GM19467 (cell line): Measurements from ENCODE around the gene JAM3.
"Not testable (repeated sequence)": the region's sequence is repeated elsewhere in the genome, so short reads cannot be mapped to it uniquely, and the experiment has no call there.

Source experiments
- ATAC-seq: cut with Tn5 transposase; IDR thresholded peaks from one replicate; pipeline ENCODE4 v1.9.1; 2021; ENCODE audit warnings: mild to moderate bottlenecking, moderate library complexity; ENCODE audit not compliant: unreplicated experiment

The JAM3 gene

GRCh38 chr11:134173296-134173695 is 104.4 kb downstream of the JAM3 start:
- no peak for ATAC-seq

- ATAC-seq = no peak
Observed at GRCh38 chr11:134176284-134176683, 107.4 kb downstream of the JAM3 start.

DNA sequence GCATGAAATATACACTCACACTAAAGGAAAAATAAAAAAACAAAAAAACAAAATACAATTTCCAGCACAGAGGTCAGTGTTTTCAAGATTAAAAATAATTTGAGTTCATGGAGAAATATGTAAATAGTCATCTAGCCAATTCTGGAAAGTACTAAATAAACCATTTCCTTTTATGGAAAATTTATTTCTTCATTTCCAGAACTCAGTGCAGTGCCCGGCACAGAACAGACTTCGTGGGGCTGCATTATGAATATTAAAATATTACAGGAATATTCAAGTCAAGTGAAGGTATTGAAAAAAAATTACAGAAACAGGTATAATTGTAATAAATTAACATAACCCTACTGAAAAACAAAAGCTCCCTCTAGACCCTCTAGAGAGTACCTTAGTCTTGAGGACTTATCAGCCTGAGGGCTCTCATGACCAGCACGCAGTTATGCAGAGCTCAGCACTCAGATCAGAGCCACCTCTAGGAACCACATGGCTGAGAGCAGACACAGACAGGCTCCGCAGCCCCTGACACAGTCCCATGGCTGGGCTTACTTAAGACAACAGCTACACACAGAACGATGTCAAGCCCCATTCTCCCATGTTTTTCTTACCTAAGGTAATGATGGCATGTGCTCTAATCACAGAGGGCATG is 109.3 kb downstream of the JAM3 start:
- ATAC-seq = no peak

- no peak for ATAC-seq
Observed at GRCh38 chr11:134181707-134182106, 112.8 kb downstream of the JAM3 start.

- not testable (repeated sequence) for ATAC-seq
Observed at GRCh38 chr11:134188092-134188491, 119.2 kb downstream of the JAM3 start.

DNA sequence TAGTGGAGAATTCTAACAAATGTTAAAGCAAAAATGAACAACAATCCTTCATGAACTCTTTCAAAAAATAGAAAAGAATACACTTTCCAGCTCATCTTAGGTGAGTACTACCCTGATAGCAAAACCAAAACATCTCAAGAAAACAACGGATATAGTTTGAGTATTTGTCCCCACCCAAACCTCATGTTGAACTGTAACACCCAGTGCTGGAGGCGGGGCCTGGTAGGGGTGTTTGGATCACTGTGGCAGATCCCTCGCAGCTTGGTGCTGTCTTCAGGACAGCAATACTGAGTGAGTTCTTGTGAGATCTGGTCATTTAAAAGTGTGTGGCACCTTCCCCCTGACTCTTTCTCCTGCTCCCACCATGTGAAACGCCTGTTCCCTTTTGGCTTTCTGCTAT is 127.9 kb downstream of the JAM3 start:
- ATAC-seq = no peak

- no peak for ATAC-seq
Observed at GRCh38 chr11:134199531-134199930, 130.7 kb downstream of the JAM3 start.

- ATAC-seq = no peak
Observed at GRCh38 chr11:134200688-134201087, 131.8 kb downstream of the JAM3 start.
